Neural cell (in vitro differentiated cells): Measurements from ENCODE around the gene CROCC2.

Experiments
- EP300 ChIP-seq: fragments of 450-650 bp; conservative IDR thresholded peaks from 2 replicates; pipeline ENCODE4 v1.6.1; 2014; ENCODE audit warnings: antibody characterized with exemption, mild to moderate bottlenecking, moderate library complexity; ENCODE audit not compliant: poor library complexity, severe bottlenecking
- SMC3 ChIP-seq: fragments of 450-650 bp; conservative IDR thresholded peaks from 2 replicates; pipeline ENCODE4 v1.6.1; 2014; ENCODE audit warnings: antibody characterized with exemption, mild to moderate bottlenecking, moderate library complexity; ENCODE audit not compliant: poor library complexity
- TAF1 ChIP-seq: IDR thresholded peaks from 2 replicates; pipeline ENCODE4 v1.6.1; 2012; ENCODE audit warnings: low read depth
- TF ChIP-seq, protein P1 (sequence below): fragments of 450-650 bp; IDR thresholded peaks from 2 replicates; pipeline ENCODE4 v1.5.1; 2014; ENCODE audit warnings: antibody characterized with exemption, mild to moderate bottlenecking, moderate library complexity; ENCODE audit not compliant: poor library complexity, severe bottlenecking
- TF ChIP-seq, protein P2 (sequence below): IDR thresholded peaks from 2 replicates; pipeline ENCODE4 v1.6.1; 2012; ENCODE audit warnings: borderline replicate concordance

DNA sequence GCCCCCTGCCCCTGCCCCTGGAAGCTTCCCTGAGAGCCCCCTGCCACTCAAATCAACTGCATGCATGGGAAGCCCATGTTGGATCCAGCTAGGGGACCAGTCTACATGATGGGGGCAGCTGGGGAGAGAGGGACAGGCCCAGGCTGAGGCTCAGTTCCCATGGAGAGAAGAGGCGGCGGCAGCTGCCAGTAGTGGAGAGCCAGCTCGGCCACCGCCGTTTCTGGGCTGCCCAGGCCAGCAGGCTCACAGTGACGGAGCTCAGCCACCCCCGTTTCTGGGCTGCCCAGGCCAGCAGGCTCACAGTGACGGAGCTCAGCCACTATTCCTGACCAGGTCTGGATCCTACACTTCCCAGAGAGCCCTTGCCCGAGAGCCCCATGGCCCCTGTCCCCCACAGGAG lies 13.8 kb upstream of the CROCC2 start:
- TF ChIP-seq, protein P1, sequence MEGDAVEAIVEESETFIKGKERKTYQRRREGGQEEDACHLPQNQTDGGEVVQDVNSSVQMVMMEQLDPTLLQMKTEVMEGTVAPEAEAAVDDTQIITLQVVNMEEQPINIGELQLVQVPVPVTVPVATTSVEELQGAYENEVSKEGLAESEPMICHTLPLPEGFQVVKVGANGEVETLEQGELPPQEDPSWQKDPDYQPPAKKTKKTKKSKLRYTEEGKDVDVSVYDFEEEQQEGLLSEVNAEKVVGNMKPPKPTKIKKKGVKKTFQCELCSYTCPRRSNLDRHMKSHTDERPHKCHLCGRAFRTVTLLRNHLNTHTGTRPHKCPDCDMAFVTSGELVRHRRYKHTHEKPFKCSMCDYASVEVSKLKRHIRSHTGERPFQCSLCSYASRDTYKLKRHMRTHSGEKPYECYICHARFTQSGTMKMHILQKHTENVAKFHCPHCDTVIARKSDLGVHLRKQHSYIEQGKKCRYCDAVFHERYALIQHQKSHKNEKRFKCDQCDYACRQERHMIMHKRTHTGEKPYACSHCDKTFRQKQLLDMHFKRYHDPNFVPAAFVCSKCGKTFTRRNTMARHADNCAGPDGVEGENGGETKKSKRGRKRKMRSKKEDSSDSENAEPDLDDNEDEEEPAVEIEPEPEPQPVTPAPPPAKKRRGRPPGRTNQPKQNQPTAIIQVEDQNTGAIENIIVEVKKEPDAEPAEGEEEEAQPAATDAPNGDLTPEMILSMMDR: no peak
- TF ChIP-seq TAF1: no peak
- TF ChIP-seq EP300: no peak
- TF ChIP-seq SMC3: no peak
- TF ChIP-seq, protein P2, sequence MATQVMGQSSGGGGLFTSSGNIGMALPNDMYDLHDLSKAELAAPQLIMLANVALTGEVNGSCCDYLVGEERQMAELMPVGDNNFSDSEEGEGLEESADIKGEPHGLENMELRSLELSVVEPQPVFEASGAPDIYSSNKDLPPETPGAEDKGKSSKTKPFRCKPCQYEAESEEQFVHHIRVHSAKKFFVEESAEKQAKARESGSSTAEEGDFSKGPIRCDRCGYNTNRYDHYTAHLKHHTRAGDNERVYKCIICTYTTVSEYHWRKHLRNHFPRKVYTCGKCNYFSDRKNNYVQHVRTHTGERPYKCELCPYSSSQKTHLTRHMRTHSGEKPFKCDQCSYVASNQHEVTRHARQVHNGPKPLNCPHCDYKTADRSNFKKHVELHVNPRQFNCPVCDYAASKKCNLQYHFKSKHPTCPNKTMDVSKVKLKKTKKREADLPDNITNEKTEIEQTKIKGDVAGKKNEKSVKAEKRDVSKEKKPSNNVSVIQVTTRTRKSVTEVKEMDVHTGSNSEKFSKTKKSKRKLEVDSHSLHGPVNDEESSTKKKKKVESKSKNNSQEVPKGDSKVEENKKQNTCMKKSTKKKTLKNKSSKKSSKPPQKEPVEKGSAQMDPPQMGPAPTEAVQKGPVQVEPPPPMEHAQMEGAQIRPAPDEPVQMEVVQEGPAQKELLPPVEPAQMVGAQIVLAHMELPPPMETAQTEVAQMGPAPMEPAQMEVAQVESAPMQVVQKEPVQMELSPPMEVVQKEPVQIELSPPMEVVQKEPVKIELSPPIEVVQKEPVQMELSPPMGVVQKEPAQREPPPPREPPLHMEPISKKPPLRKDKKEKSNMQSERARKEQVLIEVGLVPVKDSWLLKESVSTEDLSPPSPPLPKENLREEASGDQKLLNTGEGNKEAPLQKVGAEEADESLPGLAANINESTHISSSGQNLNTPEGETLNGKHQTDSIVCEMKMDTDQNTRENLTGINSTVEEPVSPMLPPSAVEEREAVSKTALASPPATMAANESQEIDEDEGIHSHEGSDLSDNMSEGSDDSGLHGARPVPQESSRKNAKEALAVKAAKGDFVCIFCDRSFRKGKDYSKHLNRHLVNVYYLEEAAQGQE: no peak
